B cell (primary cell): ENCODE results near the gene SYTL1. TPM values are rescaled to one million over a fixed set of nuclear protein-coding genes. Genes with fewer than 3 reads are reported as not detected.

Source experiments
- ATAC-seq: fragments of 200-7000 bp; cut with Tn5 transposase; one replicate; pipeline ENCODE4 v1.10.0; 2021; ENCODE audit warnings: low read depth, mild to moderate bottlenecking, moderate number of reproducible peaks, moderate library complexity
- CTCF ChIA-PET: fragments of 350-600 bp; sonication (Branson Sonifier 250); formaldehyde crosslinking; loops from one replicate; lab custom pipeline; 2021; ENCODE audit warnings: antibody characterized with exemption, inconsistent platforms; lab: Charles Lee
- POLR2A ChIA-PET: fragments of 350-600 bp; sonication (Branson Sonifier 250); formaldehyde crosslinking; loops from one replicate; lab custom pipeline; 2021; ENCODE audit warnings: antibody characterized with exemption; lab: Charles Lee
- DNase-seq: peaks from one replicate; pipeline ENCODE4 v3.0.0; 2013
- H2AFZ ChIP-seq: 2 replicates; pipeline ENCODE4 v1.6.1; 2012; ENCODE audit warnings: mild to moderate bottlenecking, low read depth, low read length; ENCODE audit not compliant: insufficient read depth, poor library complexity, severe bottlenecking
- H3K27ac ChIP-seq, 2 donors: 1 replicate in 1 of 2; 2 replicates in 1 of 2; pipeline ENCODE4 v1.5.1; 2012 to 2013; ENCODE audit warnings: low read length in 2 of 2, mild to moderate bottlenecking in 2 of 2, moderate library complexity in 1 of 2
- H3K27me3 ChIP-seq, 4 experiments: fragments of 200-600 bp in 1 of 4; sonication (generic) in 1 of 4; replicated peaks in 1 of 4; 1 replicate in 2 of 4; 2 replicates in 2 of 4; pipeline versions ENCODE4 v1.6.1 to v1.7.0; 2013 to 2016; ENCODE audit warnings: low read length in 3 of 4, mild to moderate bottlenecking in 2 of 4, mixed read lengths in 1 of 4, moderate library complexity in 1 of 4; ENCODE audit not compliant: insufficient read depth in 4 of 4, control insufficient read depth in 3 of 4; ENCODE audit errors: control extremely low read depth in 1 of 4
- H3K36me3 ChIP-seq, 2 experiments: replicated peaks in 1 of 2; 1 replicate in 1 of 2; 2 replicates in 1 of 2; pipeline versions ENCODE4 v1.6.1 to v1.7.1; 2013; ENCODE audit warnings: low read length in 1 of 2; ENCODE audit not compliant: insufficient read depth in 2 of 2, control insufficient read depth in 1 of 2; ENCODE audit errors: control extremely low read depth in 1 of 2, extremely low read depth in 1 of 2
- H3K4me1 ChIP-seq, 2 donors: fragments of 200-600 bp in 1 of 2; sonication (generic) in 1 of 2; 1 replicate in 1 of 2; 2 replicates in 1 of 2; pipeline versions ENCODE4 v1.5.1 to v1.6.1; 2013 to 2017; ENCODE audit warnings: low read length in 2 of 2; ENCODE audit not compliant: control insufficient read depth in 2 of 2, insufficient read depth in 2 of 2
- H3K4me2 ChIP-seq: replicated peaks from 2 replicates; pipeline ENCODE3; 2012; ENCODE audit warnings: mild to moderate bottlenecking, low read depth, low read length; ENCODE audit not compliant: poor library complexity, severe bottlenecking
- H3K4me3 ChIP-seq, 5 experiments: fragments of 200-600 bp in 1 of 5; sonication (generic) in 1 of 5; 1 replicate in 3 of 5; 2 replicates in 2 of 5; pipeline versions ENCODE4 v1.5.1 to v1.7.0; 2011 to 2016; ENCODE audit warnings: low read length in 4 of 5, mild to moderate bottlenecking in 4 of 5, low read depth in 2 of 5, control low read depth in 1 of 5, moderate library complexity in 1 of 5; ENCODE audit not compliant: insufficient read depth in 1 of 5; ENCODE audit errors: control extremely low read depth in 1 of 5, extremely low read depth in 1 of 5
- H3K79me2 ChIP-seq: fragments of 200-600 bp; sonication (generic); one replicate; pipeline ENCODE4 v1.6.0; 2016; ENCODE audit warnings: low read length; ENCODE audit not compliant: control insufficient read depth, insufficient read depth
- H3K9ac ChIP-seq: fragments of 200-600 bp; sonication (generic); 2 replicates; pipeline ENCODE4 v1.6.1; 2017; ENCODE audit warnings: mild to moderate bottlenecking, low read length, moderate library complexity
- H3K9me3 ChIP-seq, 3 donors: one replicate each; pipeline versions ENCODE4 v1.6.1 to v1.7.1; 2013; ENCODE audit warnings: low read length in 2 of 3; ENCODE audit not compliant: control insufficient read depth in 2 of 3, insufficient read depth in 1 of 3; ENCODE audit errors: control extremely low read depth in 1 of 3
- H4K20me1 ChIP-seq: 2 replicates; pipeline ENCODE4 v1.6.0; 2012; ENCODE audit warnings: mild to moderate bottlenecking, low read length; ENCODE audit not compliant: insufficient read depth, control insufficient read depth, poor library complexity, severe bottlenecking
- H3K27ac Mint-ChIP-seq: one replicate; pipeline ENCODE4 v1.8.0; 2021; ENCODE audit warnings: mixed read lengths
- H3K27me3 Mint-ChIP-seq: one replicate; pipeline ENCODE4 v1.8.0; 2021; ENCODE audit warnings: mixed read lengths
- H3K4me1 Mint-ChIP-seq: one replicate; pipeline ENCODE4 v1.8.0; 2021; ENCODE audit warnings: mixed read lengths
- H3K4me3 Mint-ChIP-seq: one replicate; pipeline ENCODE4 v1.8.0; 2021; ENCODE audit warnings: mixed read lengths
- H3K9me3 Mint-ChIP-seq: one replicate; pipeline ENCODE4 v1.8.0; 2022; ENCODE audit warnings: mixed read lengths; ENCODE audit not compliant: insufficient read depth
- CTCF ChIP-seq: fragments of 200-600 bp; IDR thresholded peaks from one replicate; pipeline ENCODE4 v1.8.0; 2022; ENCODE audit warnings: antibody characterized with exemption, mild to moderate bottlenecking
- EZH2 ChIP-seq: IDR thresholded peaks from 2 replicates; pipeline ENCODE4 v1.6.1; 2012; ENCODE audit warnings: borderline replicate concordance, low read depth, mild to moderate bottlenecking, moderate library complexity, low read length; ENCODE audit not compliant: insufficient read depth, poor library complexity, severe bottlenecking
- WGBS: methylation state at CpG from one replicate; pipeline ENCODE4 v1.1.5; 2013; ENCODE audit warnings: missing lambda C conversion rate; ENCODE audit not compliant: insufficient coverage; 5-methylcytosine and 5-hydroxymethylcytosine counted together
- intact Hi-C: fragments of 100-400 bp; cut with micrococcal nuclease; formaldehyde crosslinking; loops from one replicate; pipeline ENCODE4 v1.10.0; 2022
- polyA plus RNA-seq: library from polyadenylated mRNA; depleted of rRNA; stranded (reverse); fragments of >200 nt; gene quantifications from 2 replicates; pipeline ENCODE4 v1.2.3, GENCODE V29; 2012
- total RNA-seq, 2 donors: library from RNA; stranded (reverse); fragments of 120-200 nt in 1 of 2; gene quantifications; 1 replicate in 1 of 2; 2 replicates in 1 of 2; pipeline versions ENCODE4 v1.2.3 to v1.2.4, GENCODE V29; 2013 to 2022

SYTL1 gene
- total and polyA plus RNA-seq, 2 donors (not counting 1 experiment from before 2014, with no cell fraction given): 159 to 444 TPM

GRCh38 chr1:27400082-27400962 lies 58.5 kb downstream of the SYTL1 start:
- no peaks in the 10 kb centered on the region for H3K79me2 ChIP-seq
- DNase-seq (no peak), ATAC-seq (no peak)
- H3K9ac ChIP-seq: no peak overlapping the region
- no peak overlapping the region for H2AFZ ChIP-seq
- 88% methylated on average over 12 of the region's 13 CpGs for WGBS
- H3K9me3 ChIP-seq: no peaks in the 10 kb centered on the region
- H3K4me2 ChIP-seq: no peak overlapping the region
- ChIA-PET POLR2A (no interaction called here), CTCF (interaction anchor here (0.5 to 7.8 kb wide), 10 partner anchors 13 to 364 kb away, joined by 3 to 402 read pairs (median 4); partner anchors contain the start of gene AHDC1)
- H3K4me1 Mint-ChIP-seq: peaks cover 42% of the 10 kb centered on the region
- H3K27ac ChIP-seq: no peak overlapping the region
- H3K4me3 ChIP-seq: no peak overlapping the region
- TF ChIP-seq EZH2 (no peak), CTCF (no peak)
- peak overlapping the region; percentile 10 for H3K27ac Mint-ChIP-seq
- no peaks in the 10 kb centered on the region for H3K36me3 ChIP-seq
- intact Hi-C loops: no loop called here
- no peak overlapping the region for H3K4me3 Mint-ChIP-seq
- H3K9me3 Mint-ChIP-seq: no peaks in the 10 kb centered on the region
- H3K27me3 ChIP-seq: no peaks in the 10 kb centered on the region
- no peaks in the 10 kb centered on the region for H3K27me3 Mint-ChIP-seq
- no peaks in the 10 kb centered on the region for H4K20me1 ChIP-seq
- H3K4me1 ChIP-seq: peaks cover 34 to 48% of the 10 kb centered on the region in 2 donors

DNA sequence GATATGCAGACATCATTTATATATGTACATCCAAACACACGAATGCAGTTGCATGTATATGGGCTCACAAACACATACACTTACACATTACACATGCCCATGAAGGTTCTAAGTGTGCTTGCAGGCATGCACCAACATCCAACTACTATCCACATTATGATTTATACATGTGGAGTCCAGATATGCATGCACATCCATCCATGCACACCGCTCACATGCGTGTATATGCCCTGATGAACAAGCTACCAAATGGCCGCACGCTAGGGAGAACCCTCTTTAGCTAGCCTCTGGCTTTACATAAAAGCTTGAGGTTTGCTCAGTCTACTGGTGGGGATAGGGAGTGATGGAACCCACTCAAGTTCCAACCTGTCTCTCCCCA lies 59.1 kb downstream of the SYTL1 start:
- TF ChIP-seq CTCF (no peak), EZH2 (no peak)
- Histone ChIP-seq H3K9me3 (no peaks in the 10 kb centered on the region), H2AFZ (no peak overlapping the region), H3K4me1 (peaks cover 34 to 45% of the 10 kb centered on the region in 2 donors), H3K27me3 (no peaks in the 10 kb centered on the region), H3K79me2 (no peaks in the 10 kb centered on the region), H4K20me1 (no peaks in the 10 kb centered on the region), H3K27ac (no peak overlapping the region), H3K4me3 (no peak overlapping the region), H3K9ac (no peak overlapping the region), H3K36me3 (no peaks in the 10 kb centered on the region), H3K4me2 (no peak overlapping the region)
- ATAC-seq (no peak), DNase-seq (no peak)
- Mint-ChIP-seq H3K27ac (peak overlapping the region; percentile 77), H3K27me3 (no peaks in the 10 kb centered on the region), H3K9me3 (no peaks in the 10 kb centered on the region), H3K4me1 (peaks cover 44% of the 10 kb centered on the region), H3K4me3 (no peak overlapping the region)
- intact Hi-C loops: no loop called here
- ChIA-PET CTCF (interaction anchor here (0.5 to 5.6 kb wide), 9 partner anchors 12 to 264 kb away, joined by 3 to 114 read pairs (median 5); partner anchors contain the start of genes AHDC1 and SYTL1), POLR2A (interaction anchor here (0.6 kb wide), 1 partner anchor 333 kb away, joined by 6 read pairs; no protein-coding TSS in a partner anchor)
- WGBS: 100% methylated on average over 1 of the region's 5 CpGs
